GM21529 (cell line): Measurements from ENCODE around the gene NR1H4.
"Not testable (repeated sequence)": the region's sequence is repeated elsewhere in the genome, so short reads cannot be mapped to it uniquely, and the experiment has no call there.

Experiments
- ATAC-seq: cut with Tn5 transposase; IDR thresholded peaks from one replicate; pipeline ENCODE4 v1.9.1; 2021; ENCODE audit not compliant: unreplicated experiment

The NR1H4 gene

DNA sequence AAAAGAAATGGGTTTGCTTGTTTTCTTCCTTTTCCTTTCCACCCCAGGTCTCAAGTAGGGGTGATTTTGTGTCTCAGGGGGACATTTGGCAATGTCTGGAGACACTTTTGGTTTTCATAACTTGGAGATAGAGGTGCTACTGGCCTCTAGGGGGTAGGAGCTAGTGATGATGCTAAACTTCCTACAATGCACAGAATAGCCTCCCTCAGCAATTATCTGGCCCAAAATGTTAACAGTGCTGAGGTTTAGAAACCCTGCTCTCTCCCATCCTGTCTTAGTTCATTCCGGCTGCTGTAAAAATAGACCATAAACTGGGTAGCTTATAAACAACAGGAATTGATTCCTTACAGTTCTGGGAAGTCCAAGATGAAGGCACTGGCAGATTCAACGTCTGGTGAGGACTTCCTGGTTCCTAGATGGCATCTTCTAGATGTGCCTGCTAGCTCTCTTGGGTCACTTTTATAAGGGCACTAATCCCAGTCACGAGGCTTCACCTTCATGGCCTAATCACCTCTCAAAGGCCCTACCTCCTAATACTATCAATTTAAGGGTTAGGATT is 92.4 kb downstream of the NR1H4 start:
- ATAC-seq: no peak

DNA sequence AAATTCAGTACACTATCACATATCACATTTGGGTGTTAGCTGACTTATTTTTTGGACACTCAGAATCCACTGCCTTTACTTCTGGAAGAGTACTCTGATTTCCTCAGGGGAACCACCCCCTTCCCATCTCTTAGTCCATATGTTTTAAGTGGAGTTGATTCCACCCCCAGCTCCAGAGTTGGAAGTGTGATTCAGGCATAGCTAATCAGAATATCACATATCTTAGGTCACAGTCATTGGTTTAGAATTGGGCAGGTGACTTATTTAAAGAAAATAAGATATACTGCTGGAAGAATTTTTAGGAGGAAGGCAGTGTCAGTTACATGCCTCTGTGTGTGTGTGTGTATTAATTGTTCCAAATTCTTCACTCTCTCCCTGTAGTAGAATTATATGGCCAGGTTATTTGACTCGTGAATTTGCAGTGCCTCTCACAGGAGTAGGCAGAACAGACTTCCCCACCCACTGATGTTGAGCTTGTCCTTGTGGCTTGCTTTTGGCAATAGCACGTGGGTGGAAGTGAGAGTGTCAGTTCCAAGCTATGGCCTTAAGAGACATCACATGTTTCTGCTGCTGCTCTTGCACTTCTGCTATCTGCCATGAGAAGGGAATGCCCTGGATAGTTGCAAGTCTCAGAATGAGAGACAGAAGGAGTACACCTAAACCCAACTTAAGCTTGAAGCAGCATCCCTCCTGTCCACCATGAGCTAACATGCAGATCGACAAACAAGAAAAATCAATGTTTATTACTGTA is 93.4 kb downstream of the NR1H4 start:
- peak; percentile 97 for ATAC-seq

DNA sequence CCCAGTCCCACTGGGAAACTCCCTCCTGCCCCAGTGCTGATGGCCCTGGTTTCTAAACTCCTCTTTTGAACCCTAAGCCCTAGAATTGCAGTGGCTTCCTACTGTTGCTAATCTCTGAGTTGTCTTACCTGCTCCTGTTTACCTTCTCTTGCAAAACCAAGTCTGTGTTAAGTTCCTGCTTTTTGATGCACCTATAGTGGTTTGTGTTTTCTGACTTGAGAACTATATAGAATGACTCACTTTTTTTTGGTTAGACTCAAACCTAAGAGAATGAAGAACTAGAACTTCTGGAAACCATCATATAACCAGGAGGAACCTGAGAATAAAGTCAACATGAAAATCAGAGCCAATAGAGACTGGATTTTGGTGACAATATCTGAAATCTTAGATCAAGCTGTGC is 94.3 kb downstream of the NR1H4 start:
- peak; percentile 29 for ATAC-seq

- ATAC-seq: no peak
These were observed 98.5 kb downstream of the NR1H4 start for GRCh38 chr12:100572184-100572583.

DNA sequence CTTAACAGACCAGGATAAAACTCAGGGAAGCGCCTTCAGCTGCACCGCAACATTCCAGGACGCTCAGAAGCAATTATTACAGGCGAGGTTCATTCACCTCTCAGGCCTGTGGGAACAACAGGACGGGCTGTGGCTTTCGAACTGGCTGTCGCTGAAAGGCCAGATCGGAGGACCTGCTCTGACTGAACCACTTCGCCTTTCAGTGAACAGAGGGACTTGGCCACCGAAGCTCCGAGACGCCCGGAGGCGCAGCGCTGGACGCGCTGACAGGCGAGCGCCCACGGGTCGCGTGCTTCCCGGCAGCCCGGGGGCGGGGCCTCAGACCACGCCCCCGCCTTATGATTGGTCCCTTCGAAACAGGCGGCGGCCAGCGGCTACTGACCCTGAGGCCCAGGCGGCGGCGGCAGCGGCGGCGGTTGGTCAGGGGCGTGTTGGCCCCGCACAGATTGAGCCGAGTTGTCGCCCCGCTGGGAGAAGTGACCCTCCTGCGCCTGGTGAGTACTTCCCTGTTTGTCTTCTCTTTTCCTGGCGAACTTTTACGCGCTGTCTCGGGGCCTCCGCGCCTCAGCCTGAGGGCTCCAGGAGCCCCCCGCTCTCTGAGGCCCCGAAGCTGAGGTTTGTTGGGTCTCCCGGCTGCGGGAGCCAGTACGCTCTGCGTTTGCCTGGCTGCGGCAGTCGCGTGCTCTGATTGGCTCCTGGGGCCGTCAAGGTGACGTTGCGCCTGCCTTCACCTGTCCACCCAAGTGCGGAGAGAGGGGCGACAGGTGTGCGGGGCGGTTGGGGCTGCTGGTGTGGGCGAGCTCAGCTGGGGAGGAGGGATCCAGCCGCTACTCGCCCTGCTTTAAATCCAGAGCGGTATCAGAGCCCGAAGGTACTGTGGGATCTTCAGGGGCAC is 99.9 kb downstream of the NR1H4 start, which contains the start of gene GAS2L3:
Gene GAS2L3, plus strand, starts transcription at position 393 of the 895 bp plus-strand sequence. CDS start 21,221 bp downstream, outside the sequence.
- peak; percentile 96 for ATAC-seq

GRCh38 chr12:100574187-100575074 is 100.8 kb downstream of the NR1H4 start:
- ATAC-seq: peak; percentile 7

DNA sequence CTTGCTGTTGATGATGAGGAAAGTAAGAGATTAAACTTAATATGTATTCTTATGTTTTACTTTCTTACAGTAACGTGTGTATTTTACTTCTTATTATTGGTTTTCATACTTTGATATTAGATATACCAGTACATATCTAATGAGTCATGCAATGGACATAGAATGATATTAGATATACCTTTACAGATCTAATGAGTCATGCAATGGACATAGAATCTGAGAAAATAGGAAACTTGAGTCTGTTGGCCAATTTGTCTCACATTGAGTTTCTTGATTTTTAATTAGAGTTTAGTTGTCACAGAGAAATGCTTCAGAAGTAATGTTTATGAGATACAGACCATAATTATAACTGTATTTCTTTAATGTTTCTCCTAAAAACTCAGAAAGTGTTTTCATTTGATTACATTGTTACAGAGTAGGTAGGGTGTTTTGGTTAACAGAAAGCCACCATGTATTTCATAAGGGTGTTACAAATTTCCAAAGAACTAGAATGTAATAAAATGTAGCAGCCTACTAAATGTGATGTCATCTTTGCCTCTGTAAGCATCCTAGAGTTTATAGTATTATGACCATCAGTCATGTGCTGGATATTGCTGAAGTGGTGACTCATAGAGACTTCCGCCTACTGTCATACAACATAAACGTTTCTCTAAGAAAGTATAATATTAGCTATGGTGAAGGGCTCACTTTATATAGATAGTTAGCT is 102.8 kb downstream of the NR1H4 start:
- ATAC-seq: no peak

DNA sequence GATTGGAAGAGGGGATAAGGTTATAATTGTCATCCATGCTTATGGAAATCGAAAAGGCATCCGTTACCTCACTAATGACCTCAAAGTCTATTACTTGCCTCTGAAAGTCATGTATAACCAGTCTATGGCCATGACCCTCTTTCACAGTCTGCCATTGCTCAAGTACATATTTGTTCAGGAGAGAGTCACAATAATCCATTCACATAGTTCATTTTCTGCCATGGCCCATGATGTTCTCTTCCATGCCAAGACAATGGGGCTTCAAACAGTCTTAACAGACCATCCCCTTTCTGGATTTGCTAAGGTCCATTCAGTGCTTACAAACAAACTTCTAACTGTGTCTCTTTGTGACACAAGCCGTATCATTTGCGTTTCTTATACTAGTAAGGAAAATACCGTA is 105.3 kb downstream of the NR1H4 start:
- no peak for ATAC-seq

DNA sequence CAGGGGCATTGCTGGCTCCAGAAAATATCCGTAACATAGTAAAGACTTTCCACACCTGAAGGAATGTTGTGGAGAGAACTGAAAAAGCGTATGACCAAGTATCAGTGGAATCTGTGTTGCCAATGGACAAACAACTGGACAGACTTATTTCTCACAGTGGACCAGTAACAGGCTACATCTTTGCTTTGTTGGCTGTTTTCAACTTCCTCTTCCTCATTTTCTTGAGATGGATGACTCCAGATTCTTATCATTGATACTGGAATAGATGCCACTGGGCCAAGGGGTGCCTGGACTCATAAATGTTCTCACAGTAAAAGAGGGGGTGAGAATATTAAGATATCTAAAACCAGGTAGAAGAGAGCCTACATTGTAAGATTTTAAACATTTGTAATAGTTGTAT is 106.2 kb downstream of the NR1H4 start:
- no peak for ATAC-seq

DNA sequence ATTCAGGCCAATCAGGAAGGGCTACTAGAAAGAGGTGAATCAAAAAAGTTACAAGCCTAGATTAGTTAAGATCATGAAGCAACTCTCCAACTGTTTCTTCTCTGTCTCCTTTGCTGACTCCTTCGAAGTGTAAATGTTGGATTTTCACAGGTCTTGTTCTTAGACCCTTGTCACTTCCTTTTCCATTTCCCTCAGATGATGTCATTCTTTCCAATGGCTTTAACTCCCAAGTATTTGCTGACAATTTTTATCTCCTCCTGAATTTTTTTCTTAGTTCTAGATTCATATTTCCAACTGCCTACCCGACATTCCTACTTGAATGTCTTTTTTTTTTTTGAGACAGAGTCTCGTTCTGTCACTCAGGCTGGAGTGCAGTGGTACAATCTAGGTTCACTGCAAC is 110.6 kb downstream of the NR1H4 start:
- no peak for ATAC-seq

DNA sequence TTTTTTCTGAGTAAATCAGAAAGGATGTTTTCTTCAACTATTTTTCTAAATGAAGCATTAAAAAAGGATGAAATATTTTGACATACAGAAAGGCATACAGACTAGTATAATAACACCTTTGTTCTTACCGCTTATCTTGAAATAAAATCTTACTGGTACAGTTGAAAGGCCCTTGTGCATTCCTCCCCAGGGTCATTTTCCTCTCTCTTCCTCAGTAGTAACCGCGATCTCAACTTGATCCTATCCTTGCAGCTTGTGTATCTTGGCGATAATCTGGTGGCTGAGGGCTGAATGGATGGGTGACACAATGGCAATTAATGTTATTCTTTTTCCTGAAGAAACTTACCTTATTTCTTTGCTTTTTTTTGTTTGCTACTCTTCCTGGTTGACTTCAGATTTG is 118.3 kb downstream of the NR1H4 start:
- ATAC-seq: no peak

DNA sequence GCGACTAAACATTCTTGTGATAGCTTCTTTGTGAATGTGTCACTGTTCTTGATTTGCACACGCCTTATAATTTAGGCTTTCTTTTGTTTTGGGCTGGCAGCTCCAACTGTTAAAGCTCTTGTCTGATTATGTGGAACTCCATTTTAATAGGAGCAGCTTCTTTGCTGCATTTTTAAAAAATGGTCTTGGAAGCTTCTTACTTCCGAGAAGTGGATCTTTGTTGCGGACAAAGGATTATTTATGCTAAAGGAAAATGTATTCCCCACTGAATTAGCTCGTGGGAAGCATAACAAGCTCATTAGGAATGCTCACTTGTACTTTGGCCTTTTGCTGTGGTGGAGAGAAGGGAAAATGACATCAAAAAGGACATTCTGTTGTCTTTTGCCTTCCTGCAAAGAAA is 119.8 kb downstream of the NR1H4 start:
- ATAC-seq: no peak

DNA sequence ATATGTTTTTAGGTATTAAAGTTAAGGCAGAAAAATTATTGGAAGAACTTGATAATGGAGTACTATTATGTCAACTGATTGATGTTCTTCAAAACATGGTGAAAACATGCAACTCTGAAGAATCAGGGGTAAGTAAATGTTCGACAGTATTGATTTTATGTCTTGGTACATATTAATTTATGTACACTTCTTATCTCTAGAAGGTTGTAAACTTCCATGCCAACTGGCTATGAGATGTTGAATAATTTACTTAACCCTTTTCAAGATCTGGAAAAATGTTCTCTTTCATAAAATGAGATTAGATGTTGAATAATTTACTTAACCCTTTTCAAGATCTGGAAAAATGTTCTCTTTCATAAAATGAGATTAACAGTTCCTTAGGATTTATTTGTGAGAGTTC is 128.0 kb downstream of the NR1H4 start:
- ATAC-seq: no peak

GRCh38 chr12:100602997-100603396 is 129.3 kb downstream of the NR1H4 start:
- not testable (repeated sequence) for ATAC-seq

DNA sequence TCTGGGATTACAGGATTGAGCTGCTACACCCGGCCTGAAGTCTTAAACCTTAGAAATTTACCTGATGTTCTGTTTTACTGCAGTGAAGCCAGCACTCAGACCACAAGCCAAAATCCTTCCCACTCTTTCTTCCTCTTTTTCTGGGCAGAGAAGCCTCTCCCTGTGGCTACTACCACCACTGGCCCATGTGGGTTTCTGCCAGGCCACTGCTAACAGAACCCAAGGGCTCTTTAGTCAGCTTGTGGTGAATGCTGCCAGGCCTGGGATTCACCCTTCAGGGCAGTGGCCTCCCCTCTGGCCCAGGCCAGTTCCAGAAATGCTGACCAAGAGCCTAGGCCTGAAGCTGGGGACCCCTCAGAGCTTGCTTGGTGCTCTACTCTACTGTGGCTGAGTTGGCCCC is 135.1 kb downstream of the NR1H4 start:
- ATAC-seq: no peak

- ATAC-seq: no peak
These were observed 137.2 kb downstream of the NR1H4 start for GRCh38 chr12:100610666-100611430.

DNA sequence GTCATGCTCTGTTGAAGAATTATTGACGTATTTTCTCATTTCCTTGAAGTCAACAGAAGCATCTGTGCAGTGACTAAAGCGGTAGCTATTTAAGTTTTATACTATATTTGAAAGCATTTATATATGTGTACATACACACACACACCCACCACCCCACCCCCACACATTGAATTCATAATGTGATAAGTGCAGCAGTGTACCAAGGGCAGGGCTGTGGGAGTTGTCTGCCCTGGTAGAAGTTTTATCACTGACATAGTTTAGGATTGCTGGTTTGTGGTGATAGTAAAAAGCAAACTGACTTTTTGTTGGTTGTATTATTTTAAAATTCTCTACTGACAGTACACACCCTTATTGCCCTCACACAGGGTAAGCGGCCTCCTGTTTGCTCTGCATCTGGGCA is 138.9 kb downstream of the NR1H4 start:
- no peak for ATAC-seq
